Activated naive CD8-positive, alpha-beta T cell treated with anti-CD3 and anti-CD28 coated beads for 36 hours (primary cell): ENCODE data around the gene ANKRD45. TPM values are rescaled to one million over a fixed set of nuclear protein-coding genes. Genes with fewer than 3 reads are reported as not detected.
"Not testable (repeated sequence)": the region's sequence is repeated elsewhere in the genome, so short reads cannot be mapped to it uniquely, and the experiment has no call there.

Experiments used
- DNase-seq: peaks from one replicate; pipeline ENCODE4 v3.0.0; 2021
- H3K27ac Mint-ChIP-seq: one replicate; pipeline ENCODE4 v1.8.0; 2022; ENCODE audit warnings: mild to moderate bottlenecking, moderate library complexity, mixed read lengths
- H3K27me3 Mint-ChIP-seq: one replicate; pipeline ENCODE4 v1.8.0; 2022; ENCODE audit warnings: mild to moderate bottlenecking, mixed read lengths
- H3K36me3 Mint-ChIP-seq: one replicate; pipeline ENCODE4 v1.8.0; 2021; ENCODE audit warnings: mild to moderate bottlenecking, mixed read lengths
- H3K4me1 Mint-ChIP-seq: one replicate; pipeline ENCODE4 v1.8.0; 2021; ENCODE audit warnings: mixed read lengths
- H3K4me3 Mint-ChIP-seq: one replicate; pipeline ENCODE4 v1.8.0; 2022; ENCODE audit warnings: mild to moderate bottlenecking, moderate library complexity, mixed read lengths
- H3K9me3 Mint-ChIP-seq: one replicate; pipeline ENCODE4 v1.8.0; 2022; ENCODE audit warnings: mixed read lengths
- total RNA-seq, 2 experiments: library from RNA; stranded (reverse); gene quantifications; one replicate each; pipeline ENCODE4 v1.2.3, GENCODE V29; 2021

Gene ANKRD45
- total RNA-seq, 2 experiments from 2014 or later: 0.14 TPM; not detected in 1

DNA sequence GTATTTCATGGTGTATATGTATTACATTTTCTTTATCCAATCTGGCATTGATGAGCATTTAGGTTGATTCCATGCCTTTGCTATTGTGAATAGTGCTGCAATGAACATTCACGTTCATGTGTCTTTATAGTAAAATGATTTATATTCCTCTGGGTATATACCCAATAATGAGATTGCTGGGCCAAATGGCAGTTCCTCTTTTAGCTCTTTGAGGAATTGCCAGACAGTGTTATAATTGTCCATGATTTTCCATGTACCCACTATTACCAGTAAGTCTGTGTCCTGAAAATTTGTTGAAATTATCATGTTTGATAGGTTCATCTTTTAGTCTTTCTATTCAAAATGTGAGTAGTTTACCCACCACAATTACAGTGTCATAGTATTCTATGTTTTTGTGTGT lies 101.2 kb downstream of the ANKRD45 start:
- H3K27ac Mint-ChIP-seq: no peak overlapping the region
- no peak overlapping the region for H3K4me3 Mint-ChIP-seq
- no peak for DNase-seq
- no peaks in the 10 kb centered on the region for H3K36me3 Mint-ChIP-seq
- no peaks in the 10 kb centered on the region for H3K27me3 Mint-ChIP-seq
- peaks cover 8% of the 10 kb centered on the region for H3K4me1 Mint-ChIP-seq
- H3K9me3 Mint-ChIP-seq: peaks cover 17% of the 10 kb centered on the region

DNA sequence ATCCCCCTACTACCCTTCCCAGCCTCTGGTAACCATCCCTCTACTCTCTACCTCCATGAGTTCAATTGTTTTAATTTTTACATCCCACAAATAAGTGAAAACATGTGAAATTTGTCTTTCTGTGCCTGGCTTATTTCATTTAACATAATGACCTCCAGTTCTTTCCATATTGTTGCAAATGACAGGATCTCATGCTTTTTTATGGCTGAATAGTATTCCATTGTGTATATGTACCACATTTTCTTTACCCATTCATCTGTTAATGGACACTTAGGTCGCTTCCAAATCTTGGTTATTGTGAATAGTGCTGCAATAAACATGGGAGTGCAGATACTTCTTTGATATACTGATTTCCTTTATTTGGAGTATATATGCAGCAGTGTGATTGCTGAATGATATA lies 105.8 kb downstream of the ANKRD45 start:
- not testable (repeated sequence) for H3K36me3 Mint-ChIP-seq, H3K4me1 Mint-ChIP-seq, H3K4me3 Mint-ChIP-seq, DNase-seq, H3K27me3 Mint-ChIP-seq, H3K27ac Mint-ChIP-seq
- H3K9me3 Mint-ChIP-seq: peaks cover 17% of the 10 kb centered on the region

DNA sequence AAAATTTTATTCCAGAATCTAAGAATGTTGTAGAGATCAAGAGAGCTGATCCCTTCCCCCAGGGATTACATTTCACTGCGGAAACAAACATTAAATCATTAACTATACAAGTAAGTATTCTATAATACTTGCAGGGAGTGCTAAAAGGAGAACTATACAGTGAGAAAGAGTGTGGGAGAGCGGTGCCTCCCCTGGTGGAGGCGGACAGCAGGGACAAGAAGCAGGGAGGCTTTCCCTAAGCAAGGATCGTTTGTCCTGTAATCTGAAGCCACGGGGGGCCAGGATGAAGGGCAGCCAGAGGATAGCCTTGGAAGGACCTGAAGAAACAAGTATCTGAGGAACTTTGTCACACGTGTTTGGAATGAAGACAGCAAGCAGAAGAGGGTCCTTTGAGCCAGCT lies 106.8 kb downstream of the ANKRD45 start:
- Mint-ChIP-seq H3K36me3 (no peaks in the 10 kb centered on the region), H3K27ac (no peak overlapping the region), H3K4me1 (peaks cover 9% of the 10 kb centered on the region), H3K4me3 (no peak overlapping the region), H3K27me3 (no peaks in the 10 kb centered on the region), H3K9me3 (peaks cover 17% of the 10 kb centered on the region)
- no peak for DNase-seq

DNA sequence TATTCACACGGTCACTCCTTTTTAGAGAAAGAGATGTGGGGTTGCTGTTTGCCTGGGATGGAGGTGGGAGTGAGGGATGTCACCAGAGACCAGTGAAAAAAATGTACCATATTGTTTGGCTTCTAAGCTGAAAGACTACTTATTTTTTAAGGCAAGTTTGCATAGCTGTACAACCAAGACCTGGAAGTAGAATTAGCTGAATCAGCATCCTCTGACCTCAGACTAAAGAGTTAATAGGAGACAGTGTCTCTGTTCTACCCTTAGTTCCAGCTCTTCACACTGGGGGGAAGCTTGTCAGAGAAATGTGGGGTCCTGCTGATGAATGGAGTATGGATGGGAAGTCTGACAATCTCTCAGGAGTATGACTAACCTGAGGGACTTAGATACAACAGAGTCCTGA lies 108.4 kb downstream of the ANKRD45 start:
- H3K27me3 Mint-ChIP-seq: no peaks in the 10 kb centered on the region
- H3K4me3 Mint-ChIP-seq: no peak overlapping the region
- peaks cover 9% of the 10 kb centered on the region for H3K4me1 Mint-ChIP-seq
- H3K36me3 Mint-ChIP-seq: no peaks in the 10 kb centered on the region
- DNase-seq: no peak
- peaks cover 6% of the 10 kb centered on the region for H3K9me3 Mint-ChIP-seq
- H3K27ac Mint-ChIP-seq: no peak overlapping the region

DNA sequence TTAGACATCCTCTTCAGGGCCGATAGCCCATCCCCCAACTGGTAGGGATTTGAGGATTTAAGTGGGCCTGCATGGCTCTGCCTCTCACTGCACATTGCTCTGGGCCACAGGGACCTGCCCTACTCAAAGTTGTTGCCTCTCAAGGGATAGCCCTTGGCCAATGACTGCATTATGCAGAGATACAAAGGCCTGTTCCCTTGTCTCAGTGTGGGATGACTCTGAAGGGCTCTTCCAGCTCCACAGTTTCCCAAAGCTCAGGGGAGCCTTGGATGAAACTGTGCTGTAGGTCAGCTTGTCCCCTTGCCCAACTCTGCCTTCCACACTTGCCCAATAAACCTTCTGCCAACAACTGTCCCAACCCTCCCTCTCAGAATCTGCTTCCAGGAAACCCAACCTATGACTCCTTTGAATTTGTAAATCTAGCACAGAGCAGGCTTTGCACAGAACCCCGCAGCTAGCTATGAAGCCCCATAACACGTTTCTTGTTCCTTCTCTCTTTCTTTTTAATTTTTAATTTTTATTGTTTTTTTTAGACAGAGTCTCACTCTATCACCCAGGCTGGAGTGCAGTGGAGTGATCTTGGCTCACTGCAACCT lies 109.3 kb downstream of the ANKRD45 start:
- Mint-ChIP-seq H3K9me3 (peaks cover 4% of the 10 kb centered on the region), H3K27me3 (no peaks in the 10 kb centered on the region)

More for the DNA sequence above, 109.3 kb downstream of the ANKRD45 start:
- no peak overlapping the region for H3K4me3 Mint-ChIP-seq
- H3K4me1 Mint-ChIP-seq: peaks cover 9% of the 10 kb centered on the region
- H3K36me3 Mint-ChIP-seq: no peaks in the 10 kb centered on the region
- H3K27ac Mint-ChIP-seq: no peak overlapping the region
- no peak for DNase-seq

Other genes starting within 250 kb of the ANKRD45 start
- 100 to 1,000 TPM; 168 to 175 TPM for gene PRDX6, start 192.5 kb downstream of the ANKRD45 start, total RNA-seq
- not detected for gene SLC9C2, start 66.8 kb downstream of the ANKRD45 start, total RNA-seq
- not detected for gene TEX50, start 34.5 kb downstream of the ANKRD45 start, total RNA-seq
- 10 to 100 TPM; 12.1 to 12.9 TPM for gene KLHL20, start 45.1 kb upstream of the ANKRD45 start, total RNA-seq
- 10 to 100 TPM; 47.0 to 48.1 TPM for gene DARS2, start 154.8 kb upstream of the ANKRD45 start, total RNA-seq
- gene CENPL, start 155.0 kb upstream of the ANKRD45 start, total RNA-seq: 10 to 100 TPM; 30.7 to 34.2 TPM
- gene GAS5, start 198.1 kb upstream of the ANKRD45 start, total RNA-seq: 1,000 to 10,000 TPM; 1,009 to 1,039 TPM
- gene ZBTB37, start 198.5 kb upstream of the ANKRD45 start, total RNA-seq: 1 to 10 TPM; 7.3 to 8.0 TPM
- not detected for gene SERPINC1, start 247.5 kb upstream of the ANKRD45 start, total RNA-seq